ENCODE data around the gene COPS8. TPM values are rescaled to one million over a fixed set of nuclear protein-coding genes. Genes with fewer than 3 reads are reported as not detected.

The COPS8 gene
- total and polyA plus RNA-seq, 2 of the 4 experiments (the other 2 are of a cell fraction): 47.0 to 64.9 TPM

DNA sequence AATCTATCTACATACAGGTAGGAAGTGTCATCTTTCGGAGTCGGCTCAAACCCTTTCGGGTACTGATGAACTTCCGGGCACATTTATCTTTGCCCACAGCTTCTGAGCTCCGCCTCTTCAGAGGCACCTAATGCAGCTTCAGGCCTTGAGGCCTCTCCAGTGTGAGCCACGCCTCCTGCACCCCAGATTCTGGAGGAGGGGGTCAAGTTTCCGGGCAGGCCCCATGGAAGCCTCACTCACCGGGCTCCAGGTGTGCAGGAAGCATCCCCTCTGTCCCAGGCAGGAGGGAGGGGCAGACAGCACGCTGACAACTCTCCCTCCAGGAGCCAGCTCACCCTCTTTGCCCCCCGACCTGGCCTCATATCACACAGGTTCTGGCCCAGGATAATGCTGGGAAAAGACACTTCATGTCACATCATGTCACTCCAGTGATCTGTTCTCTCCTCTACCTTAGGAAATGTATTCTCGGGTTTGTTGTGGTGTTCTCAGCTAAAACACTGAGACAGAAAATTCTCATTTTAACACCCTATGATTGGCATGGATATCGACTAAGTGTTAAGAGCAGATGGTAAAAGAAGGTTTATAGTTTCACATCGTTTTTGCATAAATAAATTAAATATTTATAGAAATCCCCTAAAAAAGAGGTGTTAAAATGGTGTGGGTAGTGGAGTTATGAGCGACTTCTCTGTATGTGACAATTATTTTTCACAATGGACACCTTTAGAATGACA lies 46.2 kb upstream of the COPS8 start:
- Histone ChIP-seq H2BK5ac (ENCODE audit: low read depth, low read length, poor library complexity, severe bottlenecking) (no peak overlapping the region), H3K4me3 (ENCODE audit: insufficient read depth, low read depth, low read length) (no peak overlapping the region), H3K4me1 (ENCODE audit: control insufficient read depth, insufficient read depth, low read length) (no peaks in the 10 kb centered on the region), H3K27me3 (ENCODE audit: control insufficient read depth, insufficient read depth, low read length) (peaks cover 16% of the 10 kb centered on the region), H4K91ac (ENCODE audit: insufficient read depth, low read depth, low read length) (no peak overlapping the region), H3K79me1 (ENCODE audit: low read depth in 1 of 2, low read length in 2 of 2) (no peaks in the 10 kb centered on the region), H3K14ac (replicated peaks; ENCODE audit: low read depth, low read length) (no peak overlapping the region), H2AFZ (replicated peaks; ENCODE audit: low read length, poor library complexity) (peak overlapping the region; percentile 25), H4K20me1 (ENCODE audit: insufficient read depth, low read length) (no peaks in the 10 kb centered on the region), H3K4ac (ENCODE audit: low read depth, low read length) (no peak overlapping the region), H3K4me2 (ENCODE audit: low read depth, low read length) (no peak overlapping the region), H3K18ac (ENCODE audit: low read depth, low read length) (no peak overlapping the region), H3K9me1 (ENCODE audit: insufficient read depth, low read length) (no peaks in the 10 kb centered on the region), H2AK5ac (ENCODE audit: low read depth, low read length) (no peak overlapping the region), H3K36me3 (ENCODE audit: control insufficient read depth, insufficient read depth, low read length) (no peaks in the 10 kb centered on the region), H3K56ac (ENCODE audit: extremely low read depth, insufficient read depth, low read length) (no peak overlapping the region), H4K8ac (ENCODE audit: low read depth in 2 of 2, low read length in 2 of 2) (no peak overlapping the region), H2BK15ac (ENCODE audit: low read depth, low read length) (no peak overlapping the region), H3K9ac (ENCODE audit: low read depth, low read length) (no peak overlapping the region), H4K5ac (ENCODE audit: low read depth, low read length) (no peak overlapping the region), H3K27ac (ENCODE audit: insufficient read depth, low read length) (no peak overlapping the region), H3K23ac (ENCODE audit: low read depth, low read length) (no peak overlapping the region), H3K9me3 (ENCODE audit: control insufficient read depth, insufficient read depth, low read length) (no peaks in the 10 kb centered on the region), H2BK20ac (ENCODE audit: low read depth, low read length) (no peak overlapping the region), H2BK120ac (ENCODE audit: low read depth, low read length) (no peak overlapping the region), H2AK9ac (replicated peaks; ENCODE audit: low read depth, low read length, poor library complexity) (no peak overlapping the region)
- intact Hi-C loops (cut with micrococcal nuclease) (no loop called here), in situ Hi-C loops (cut with MboI; ENCODE audit: low sequenced_read_pairs) (no loop called here), dilution Hi-C loops (cut with HindIII; ENCODE audit: low sequenced_read_pairs, unreplicated experiment) (no loop called here)
- 100% methylated on average over 2 of the region's 14 CpGs; no CpG with 5 or more reads in 1 of the 2 experiments for WGBS, 2 experiments (ENCODE audit: extremely low coverage in 2 of 2, insufficient read length in 1 of 2)
- POLR2A ChIA-PET (ENCODE audit: unreplicated experiment): no interaction called here
- DNase-seq (no peak), ATAC-seq (ENCODE audit: low read depth) (no peak)
- no TSS peak for BruUV-seq (replicated peaks)
- TF ChIP-seq BHLHE40 (IDR thresholded peaks at IDR 0.05; ENCODE audit: low read depth, low read length) (no peak), POLR2A (IDR thresholded peaks at IDR 0.05; ENCODE audit: low read depth, low read length) (no peak), CHD1 (IDR thresholded peaks at IDR 0.05; ENCODE audit: low read depth, low read length) (no peak)
- CTCF ChIA-PET: interaction anchor here (0.5 kb wide), 2 partner anchors 12 to 44 kb away, joined by 3 to 4 read pairs; no protein-coding TSS in a partner anchor
